A172 (cell line): ENCODE measurements around the gene SUSD6. TPM values are rescaled to one million over a fixed set of nuclear protein-coding genes. Genes with fewer than 3 reads are reported as not detected.

Source experiments
- DNase-seq: peaks from one replicate; pipeline ENCODE4 v3.0.0-alpha.2; 2015; ENCODE audit warnings: low spot score
- total RNA-seq: library from RNA; depleted of rRNA; stranded (reverse); fragments of >200 nt; shearing (Covaris generic); gene quantifications from 2 replicates; pipeline ENCODE4 v1.2.3, GENCODE V29; 2014; rRNA removed

The SUSD6 gene, protein sequence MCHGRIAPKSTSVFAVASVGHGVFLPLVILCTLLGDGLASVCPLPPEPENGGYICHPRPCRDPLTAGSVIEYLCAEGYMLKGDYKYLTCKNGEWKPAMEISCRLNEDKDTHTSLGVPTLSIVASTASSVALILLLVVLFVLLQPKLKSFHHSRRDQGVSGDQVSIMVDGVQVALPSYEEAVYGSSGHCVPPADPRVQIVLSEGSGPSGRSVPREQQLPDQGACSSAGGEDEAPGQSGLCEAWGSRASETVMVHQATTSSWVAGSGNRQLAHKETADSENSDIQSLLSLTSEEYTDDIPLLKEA
- 2.4 and 3.1 TPM in 2 replicates for total RNA-seq

DNA sequence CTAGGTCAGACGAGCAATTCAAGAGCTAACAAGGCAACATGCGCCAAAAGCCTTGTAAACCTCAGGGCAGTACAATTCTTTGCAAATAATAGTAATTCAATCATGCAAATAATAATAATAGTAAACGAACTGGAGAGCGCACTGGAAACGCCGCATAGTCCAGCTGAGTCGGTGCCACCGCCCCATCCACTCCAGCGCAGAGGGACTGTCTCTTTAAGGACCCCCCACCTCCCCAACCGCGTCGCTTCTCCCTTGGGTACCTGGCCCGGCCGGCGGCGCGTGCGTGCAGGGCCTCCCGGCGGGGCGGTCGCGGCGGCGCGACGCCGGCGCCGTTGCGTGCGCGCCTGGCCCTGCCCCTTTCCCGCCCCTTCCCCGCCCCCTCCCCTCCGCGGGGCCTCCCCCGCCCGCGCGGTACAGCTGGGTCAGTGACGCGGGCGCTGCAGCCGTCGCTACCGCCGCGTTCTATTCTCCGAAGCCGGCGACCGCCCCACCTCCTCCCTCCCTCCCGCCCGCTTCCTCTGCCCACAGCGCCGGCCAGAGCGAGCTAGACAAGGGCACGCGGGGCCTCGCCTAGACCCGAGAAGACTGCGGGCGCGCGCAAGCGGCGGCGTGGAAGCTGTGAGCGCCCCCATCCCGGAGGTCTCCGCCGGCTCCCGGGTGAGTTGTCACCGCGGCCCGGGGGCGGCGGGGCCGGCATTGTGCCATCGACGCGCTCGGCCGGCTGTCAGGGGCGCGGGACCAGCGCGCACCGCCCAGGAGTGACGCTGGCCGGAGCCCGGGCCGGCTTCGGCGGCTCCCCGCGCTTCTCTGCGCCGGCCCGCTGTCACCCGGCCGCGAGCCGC lies at the start of gene SUSD6:
TSS of gene SUSD6 (plus strand) at position 425 of the 842 bp plus-strand sequence. CDS start 46,997 bp downstream, outside the sequence.
- DNase-seq = peak; percentile 42

DNA sequence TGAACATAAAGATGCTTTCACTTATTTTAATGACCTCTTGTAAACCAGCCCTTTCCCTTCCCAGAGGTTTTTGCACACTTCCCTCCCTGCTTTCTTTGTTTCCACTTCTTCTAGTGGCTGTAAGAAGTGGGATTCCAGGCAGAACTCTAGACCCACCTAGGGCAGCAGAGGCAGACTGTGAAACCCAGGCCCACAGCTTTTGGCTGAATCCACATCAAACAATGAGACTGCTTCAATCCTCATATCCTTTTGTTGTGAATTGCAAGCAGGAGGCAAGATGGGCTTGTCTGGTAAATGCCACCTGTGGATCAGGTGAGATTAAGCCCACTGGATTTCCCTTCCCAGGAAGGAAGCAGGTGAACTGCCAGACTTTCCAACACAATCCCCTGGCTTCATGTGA lies 49.5 kb upstream of the SUSD6 start:
- DNase-seq = no peak

DNA sequence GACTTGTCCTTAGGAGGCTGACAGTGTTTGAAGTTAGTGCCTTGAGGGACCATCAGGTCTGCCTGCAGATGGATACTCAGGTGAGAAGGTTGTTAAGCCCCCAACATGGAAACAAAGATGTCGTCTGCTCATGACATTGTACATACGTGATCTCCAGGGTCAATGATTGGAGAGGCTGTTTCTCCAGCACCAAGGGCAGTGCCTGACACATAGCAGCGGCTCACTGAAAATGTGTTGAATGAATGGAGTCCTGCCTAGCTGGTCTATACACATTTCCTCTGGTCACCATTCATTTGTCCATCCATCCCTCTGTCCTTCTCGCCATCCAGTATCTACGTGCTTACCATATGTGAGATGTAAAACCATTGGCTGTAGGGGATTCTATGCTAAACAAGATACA lies 43.8 kb upstream of the SUSD6 start:
- DNase-seq = no peak

DNA sequence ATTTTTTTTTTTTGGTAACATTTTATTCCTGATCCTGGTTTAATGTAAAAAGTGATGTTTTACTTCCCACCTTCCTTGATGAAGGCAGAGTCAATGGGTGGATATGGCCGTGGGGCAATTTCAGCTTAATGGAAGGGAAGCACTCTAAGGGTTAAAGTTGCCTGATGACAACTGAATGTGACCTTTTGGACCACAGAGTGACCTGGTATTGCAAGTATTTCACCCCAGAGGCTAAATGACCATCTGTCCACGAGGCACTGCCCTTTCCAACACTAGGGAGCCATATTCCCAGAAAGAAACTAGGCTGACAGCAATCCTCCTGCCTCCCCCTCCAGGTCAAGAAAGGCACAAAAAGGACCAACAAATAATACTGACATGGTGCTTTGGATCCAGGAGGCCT lies 41.5 kb upstream of the SUSD6 start:
- DNase-seq = no peak

DNA sequence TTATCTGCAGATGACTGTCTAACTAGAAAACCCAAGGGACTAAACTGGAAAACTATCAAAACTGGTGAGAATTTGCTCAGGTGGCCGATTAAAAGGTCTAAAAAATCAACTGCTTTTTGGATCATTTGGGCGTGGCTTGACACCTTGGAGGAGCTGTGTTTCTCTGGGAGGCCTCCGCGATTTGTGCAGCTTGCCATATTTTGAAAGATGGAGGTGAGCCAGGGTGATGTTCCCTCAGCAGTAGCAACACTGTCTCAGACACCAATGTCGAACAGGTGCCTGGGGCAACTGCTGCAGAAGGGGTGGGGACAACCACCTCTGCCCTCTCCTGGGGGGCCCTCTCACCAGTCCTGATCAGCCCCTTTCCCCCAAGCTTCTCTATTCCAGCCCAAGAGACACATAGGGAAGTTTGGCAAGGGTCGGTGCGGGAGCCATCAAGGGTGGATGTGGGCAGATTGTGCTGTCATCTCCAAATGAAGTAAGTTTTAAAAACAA lies 40.5 kb upstream of the SUSD6 start:
- no peak for DNase-seq

DNA sequence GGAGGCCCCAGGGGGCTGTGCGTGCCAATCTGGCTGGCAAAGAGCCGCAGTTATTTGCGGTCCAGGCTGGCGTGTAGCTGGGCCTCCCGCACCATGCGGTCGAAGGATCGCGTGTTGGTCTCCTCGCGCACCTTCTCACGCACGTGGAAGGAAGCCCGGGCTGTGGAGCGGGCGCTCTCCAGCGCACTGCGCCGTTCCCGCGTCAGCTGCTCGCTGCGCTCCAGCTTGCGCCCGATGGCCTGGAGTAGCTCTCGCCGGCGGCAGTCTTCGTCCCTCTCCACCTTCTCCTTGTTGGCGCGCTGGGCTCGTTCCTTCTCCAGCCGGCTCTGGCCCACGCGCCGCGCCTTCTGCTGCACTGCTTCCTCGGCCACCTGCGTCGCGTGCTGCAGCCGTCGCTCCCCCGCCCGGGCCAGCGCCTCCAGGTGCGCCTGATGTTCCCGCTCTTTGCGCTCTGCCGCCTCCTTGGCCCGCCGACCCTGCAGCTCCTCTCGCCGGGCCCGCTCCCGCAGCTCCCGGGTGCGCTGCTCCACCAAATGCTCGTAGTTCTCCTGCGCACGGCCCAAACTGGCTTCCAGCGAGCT lies 39.9 kb upstream of the SUSD6 start:
- no peak for DNase-seq

DNA sequence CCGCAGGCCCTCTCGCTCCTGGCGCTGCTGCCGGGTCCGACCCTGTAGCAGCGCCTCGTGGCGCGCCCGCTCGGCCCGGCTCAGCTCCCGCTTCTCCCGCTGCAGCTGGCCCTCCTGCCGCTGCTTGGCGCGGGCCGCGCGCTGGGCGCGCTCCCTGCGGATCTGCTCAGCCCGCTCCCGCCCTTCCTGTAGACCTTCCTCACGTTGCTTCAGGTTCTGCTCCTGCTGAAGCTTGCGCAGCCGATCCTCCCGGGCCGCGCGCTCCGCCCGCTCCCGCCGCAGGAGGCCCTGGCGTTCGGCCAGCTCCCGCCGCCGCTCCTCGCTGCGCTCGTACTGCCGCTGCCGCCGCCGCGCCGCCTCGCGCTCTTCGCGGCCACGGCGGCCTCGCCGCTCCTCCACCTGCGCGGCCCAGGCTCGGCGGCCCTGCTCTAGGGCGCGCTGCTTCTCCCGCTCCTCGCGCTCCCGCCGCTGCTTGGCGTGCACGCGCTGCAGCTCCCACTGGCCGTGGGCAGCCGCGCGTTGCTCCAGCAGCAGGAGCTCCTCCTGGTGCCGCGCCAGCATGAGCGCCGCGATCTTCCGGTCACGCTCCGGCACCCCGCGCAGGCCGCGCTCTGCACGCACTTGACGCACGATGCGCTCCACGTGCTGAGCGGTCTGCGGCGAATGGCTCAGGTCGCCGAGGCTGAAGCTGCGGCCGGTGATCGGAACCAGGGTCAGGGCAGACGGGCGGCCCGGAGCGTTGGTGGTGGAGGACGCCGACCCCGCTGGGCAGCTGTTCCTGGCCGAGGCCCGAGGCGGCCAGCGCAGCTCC lies 39.2 kb upstream of the SUSD6 start:
- DNase-seq = no peak

DNA sequence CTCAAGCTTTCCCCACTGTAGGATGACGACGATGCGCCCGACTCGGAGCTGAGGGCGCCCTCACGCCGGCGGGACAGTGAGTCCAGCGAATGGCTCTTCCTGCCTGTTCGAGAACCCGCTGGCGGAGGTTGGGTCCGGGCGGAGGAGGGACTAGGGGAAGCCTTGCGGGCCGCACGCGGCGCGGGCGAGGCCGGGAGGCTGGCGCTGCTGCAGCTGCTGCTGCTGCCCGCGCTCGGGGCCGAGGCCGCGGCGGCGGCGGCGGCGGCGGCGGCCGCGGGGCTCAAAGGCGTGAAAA lies 38.6 kb upstream of the SUSD6 start:
- DNase-seq = no peak

DNA sequence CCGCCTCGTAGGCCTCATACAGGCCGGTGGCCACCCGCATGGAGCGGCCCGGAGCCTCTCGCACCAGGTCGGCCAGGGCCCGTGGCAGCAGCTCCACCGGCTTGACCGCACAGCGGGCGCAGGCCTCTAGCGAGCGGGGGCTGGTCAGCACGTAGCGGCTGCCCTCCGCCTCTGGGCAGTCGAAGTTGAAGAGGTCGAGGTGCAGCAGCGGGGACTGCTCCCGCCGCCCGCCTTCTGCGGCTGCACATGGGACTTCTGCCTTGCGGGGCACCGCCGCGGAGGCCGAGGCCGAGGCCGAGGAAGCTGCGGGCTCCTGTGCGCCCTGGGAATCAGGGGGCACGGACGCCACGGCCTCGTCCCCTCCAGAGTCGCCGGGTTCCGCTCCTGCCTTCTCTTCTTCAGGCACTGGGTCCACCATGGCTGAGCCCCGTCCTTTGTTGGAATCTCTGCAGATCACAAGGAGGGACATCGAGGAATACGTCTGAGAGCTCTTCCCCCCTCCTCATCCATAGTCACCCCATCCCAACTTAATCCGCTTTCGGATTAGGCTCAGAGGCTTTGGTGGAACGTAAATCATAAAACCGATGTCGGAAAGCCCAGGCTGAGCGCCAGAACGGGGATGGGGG lies 38.1 kb upstream of the SUSD6 start:
- DNase-seq = no peak

DNA sequence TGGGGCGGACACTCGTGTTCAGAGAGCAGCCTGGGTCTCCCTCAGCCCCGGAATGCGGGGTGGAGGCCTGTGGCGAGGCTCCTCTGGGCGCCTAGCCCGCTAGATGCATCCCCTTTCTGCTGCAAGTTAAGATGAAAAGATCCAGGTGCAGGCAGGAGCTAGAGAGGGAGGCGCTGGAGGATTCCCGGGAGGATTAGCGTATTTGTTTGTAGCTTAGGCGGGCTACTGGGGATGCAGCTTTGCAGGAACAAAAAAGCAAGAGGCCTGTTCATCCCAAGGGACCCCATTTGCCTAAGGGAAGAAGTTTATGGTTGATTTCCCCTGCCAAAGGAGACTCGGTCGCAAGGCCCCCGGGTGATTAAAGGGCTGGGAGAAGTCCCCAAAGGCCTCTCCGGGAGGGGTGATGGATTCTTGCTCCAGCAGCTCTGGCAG lies 37.5 kb upstream of the SUSD6 start:
- DNase-seq = no peak

DNA sequence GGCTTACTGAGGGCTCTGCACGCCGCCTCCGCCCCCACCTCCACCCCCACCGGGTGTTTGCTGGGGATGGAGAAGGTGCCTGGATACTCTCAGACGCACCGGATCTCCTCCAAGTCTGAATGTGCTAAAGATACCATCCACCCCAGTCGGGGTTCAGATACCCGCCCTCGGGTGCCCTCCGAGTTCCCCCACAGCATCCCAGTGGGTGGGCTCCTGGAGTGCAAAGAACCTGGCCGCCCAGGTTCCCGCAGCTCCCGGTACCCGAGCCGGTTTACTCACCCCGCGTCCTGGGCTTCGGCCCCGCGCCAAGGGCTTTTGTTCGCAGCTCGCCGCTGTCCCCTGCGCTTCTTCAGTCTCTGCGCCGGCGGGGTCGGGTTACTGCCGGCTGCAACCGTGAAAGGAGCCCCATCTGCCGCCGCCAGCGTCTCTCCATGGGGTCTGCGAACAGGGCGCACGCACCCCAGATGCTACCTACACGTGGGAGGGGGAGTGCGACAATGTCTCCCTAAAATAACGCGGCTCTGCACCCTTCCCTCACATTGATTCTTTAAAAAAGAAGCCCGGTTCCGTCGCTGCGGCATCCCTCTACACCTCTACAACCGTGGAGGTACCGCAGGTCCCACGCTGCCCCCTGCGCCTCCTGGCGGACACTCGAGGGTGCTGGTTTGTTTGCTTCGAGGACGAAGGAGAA lies 37.0 kb upstream of the SUSD6 start, which contains the start of gene CCDC177:
TSS of gene CCDC177 (minus strand) at position 609 of the 691 bp plus-strand sequence. CDS start 1,249 bp downstream, outside the sequence.
- DNase-seq = peak; percentile 14

DNA sequence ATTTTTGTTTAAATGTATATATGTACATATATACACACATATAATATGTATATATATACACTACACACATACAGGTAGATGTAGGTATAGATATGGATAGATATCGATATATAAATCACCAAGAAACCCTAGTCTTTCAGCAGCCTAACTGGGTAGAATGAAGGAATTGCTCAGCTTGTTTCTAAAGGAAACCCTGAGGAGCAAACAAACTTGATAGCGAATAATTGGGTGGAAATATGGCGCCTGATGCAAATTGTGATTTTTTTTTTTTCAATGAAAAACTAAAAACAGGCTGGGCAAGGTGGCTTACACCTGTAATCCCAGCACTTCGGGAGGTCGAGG lies 36.5 kb upstream of the SUSD6 start:
- no peak for DNase-seq

DNA sequence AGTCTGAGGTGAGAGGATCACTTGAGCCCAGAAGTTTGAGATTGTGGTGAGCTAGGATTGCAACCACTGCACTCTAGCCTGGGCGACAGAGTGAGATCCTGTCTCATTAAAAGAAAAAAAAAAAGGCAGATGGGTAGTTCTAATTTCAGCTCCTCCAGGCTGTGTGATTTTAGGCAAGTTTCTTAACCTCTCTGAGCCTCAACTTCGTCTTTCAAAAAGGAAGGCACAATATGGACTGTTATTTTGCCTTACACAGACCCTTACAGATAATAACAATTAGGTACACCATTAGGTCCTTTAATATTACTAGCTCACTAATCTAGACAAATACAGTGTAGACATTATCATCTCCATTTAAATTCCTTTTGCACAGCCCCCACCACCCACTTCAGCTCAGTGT lies 31.9 kb upstream of the SUSD6 start:
- DNase-seq = no peak

DNA sequence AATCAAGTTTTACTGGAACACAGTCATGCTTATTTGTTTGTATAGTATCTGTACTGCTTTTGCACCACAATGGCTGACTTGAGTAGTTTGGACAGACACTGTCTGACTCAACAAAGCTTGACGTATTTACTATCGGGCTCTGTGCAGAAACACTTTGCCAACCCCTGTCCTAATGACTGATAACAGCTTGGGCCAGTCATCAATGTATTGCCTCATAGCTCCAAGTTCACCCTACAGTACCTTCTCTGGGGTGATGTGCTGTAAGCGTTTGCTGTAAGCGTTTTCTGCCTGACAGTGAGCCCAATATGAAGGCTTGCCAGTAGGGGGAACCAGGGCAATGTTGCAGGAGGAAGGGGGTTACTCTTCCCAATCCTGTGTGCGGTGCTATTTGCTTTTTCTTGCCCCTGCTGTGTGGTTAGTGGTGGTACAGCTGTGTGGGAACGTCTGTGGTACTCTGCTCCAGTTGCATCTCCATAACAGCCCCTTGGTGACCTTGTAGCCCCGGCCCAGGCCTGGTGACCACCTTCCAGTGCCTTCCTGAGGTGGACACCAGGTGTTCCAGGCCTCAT lies 31.3 kb upstream of the SUSD6 start:
- peak; percentile 9 for DNase-seq

DNA sequence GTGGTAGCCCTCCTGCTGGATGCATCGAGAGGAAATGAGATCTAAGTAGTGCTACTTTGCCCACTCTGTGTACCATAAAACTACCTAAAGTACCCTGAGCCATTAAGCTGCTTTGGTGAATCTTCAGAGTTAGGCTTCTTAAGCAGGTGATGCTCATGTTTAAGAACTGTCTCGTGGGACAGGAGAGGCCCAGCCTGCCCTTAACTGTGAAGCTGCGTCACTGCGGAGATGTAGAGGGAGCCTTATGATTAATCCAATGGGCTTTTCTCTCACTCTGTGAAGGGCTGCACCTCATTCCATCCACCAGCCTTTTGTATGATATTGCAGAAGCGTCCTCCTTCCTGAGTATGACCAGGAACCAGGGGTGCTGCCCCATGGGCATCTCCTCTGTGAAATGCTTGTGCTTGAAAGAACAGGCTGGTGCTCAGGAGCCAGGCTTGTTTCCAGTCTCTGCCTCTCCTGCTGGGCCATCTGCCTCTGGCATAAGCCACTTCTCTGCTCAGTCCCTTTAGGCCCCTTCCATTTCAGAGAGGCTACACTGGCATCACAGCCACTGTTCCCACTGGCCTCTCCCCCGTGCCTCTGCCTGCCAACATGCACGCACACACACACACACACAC lies 30.0 kb upstream of the SUSD6 start:
- DNase-seq = no peak

DNA sequence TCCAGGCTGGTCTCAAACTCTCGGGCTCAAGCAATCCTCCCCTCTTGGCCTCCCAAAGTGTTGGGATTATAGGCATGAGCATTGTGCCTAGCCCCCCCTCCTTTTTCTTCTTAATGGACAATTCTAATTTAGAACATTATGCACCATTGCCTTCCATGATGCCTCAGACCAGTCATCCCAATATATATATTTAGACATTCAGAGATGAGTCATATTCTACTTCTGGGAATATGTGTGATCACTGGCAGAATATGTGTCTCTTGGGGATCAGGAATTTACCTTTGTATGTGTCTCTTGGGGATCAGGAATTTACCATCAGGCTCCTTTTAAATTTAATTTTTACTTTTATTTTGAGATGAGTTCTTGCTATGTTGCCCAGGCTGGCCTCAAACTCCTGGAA lies 29.2 kb upstream of the SUSD6 start:
- DNase-seq = peak; percentile 8

DNA sequence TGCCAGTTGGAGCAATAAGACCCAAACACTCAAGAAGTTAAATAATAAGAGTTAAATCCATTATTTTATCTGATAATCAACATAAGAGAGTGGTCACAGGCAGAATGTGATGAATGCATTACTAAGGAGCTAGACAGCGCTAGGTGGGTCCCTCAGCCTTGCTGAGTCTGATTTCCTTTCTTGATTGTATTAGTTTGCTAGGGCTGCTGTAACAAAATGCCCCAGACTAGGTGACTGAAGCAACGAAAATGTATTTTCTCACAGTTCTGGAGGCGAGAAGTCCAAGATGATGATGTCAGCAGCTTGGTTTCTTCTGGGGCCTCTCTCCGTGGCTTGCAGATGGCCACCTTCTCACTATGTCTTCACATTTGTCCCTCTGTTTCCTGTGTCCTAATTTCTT lies 28.6 kb upstream of the SUSD6 start:
- DNase-seq = no peak

DNA sequence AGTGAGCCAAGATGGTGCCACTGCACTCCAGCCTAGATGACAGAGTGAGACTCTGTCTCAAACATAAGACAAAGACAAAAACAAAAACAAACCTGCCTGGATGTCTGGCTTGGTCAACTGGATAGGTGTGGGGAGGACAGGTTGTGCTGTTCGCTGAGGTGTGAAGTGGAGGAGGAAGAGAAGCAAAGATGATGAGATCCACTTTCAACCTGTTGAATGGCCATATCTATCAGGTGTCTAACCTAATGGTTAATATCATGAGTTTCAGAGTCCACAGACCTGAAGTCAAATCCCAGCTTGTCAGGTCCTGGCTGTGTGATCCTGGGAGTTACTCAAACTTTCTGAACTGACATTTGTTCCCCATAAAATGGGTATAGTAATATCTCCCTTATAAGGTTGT lies 27.0 kb upstream of the SUSD6 start:
- DNase-seq = no peak

DNA sequence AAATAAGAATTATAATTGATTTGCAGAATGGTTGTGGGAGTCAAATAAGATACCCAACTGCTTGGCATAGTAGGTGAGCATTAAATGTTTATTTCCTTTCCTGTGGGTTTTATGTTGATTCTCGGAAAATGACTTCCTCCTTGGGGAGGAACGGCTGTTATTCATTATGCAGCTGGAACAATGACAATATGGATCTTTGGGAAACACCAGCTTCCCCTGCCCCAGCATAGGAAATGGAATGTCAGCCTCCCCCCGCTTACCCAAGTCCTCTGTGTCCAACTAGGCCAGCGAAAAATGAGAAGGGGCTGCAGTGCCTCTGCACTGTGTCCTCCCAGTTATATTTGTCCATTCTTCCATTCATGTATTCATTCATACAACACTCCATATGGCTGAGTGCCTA lies 25.0 kb upstream of the SUSD6 start:
- no peak for DNase-seq

DNA sequence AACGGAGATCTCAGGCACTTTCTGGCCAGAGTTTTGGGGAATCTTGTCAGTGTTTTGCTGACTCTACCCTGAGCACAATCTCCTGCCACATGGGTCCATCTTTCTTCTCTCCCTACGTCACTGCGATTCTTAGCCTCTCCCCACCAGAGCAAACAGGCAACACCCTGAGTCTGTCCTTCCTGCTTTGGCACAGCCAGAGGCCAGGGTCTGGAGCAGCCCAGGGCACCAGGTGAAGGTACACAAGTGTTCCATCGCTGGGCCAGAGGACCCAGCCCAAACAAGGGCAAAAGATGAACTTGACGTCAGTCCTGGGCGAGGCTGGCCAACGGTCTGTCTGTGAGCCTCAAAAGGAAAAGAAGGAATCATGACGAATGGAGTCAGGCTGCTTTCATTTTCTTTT lies 24.0 kb upstream of the SUSD6 start:
- DNase-seq = no peak
